Lung (tissue), 12 donors: ENCODE results near the gene PHRF1. TPM values are rescaled to one million over a fixed set of nuclear protein-coding genes. Genes with fewer than 3 reads are reported as not detected.
"Not testable (repeated sequence)": the region's sequence is repeated elsewhere in the genome, so short reads cannot be mapped to it uniquely, and the experiment has no call there.

Experiments
- ATAC-seq: fragments of 200-7000 bp; cut with Tn5 transposase; one replicate; pipeline ENCODE4 v1.9.1; 2020; ENCODE audit warnings: moderate number of reproducible peaks; ENCODE audit not compliant: insufficient read depth, low FRiP score
- DNase-seq, 3 donors: peaks; one replicate each; pipeline ENCODE4 v3.0.0-alpha.2; 2013 to 2017
- H3K27ac ChIP-seq, 2 donors: one replicate each; pipeline ENCODE4 v1.5.1; 2013; ENCODE audit warnings: mild to moderate bottlenecking in 2 of 2, moderate library complexity in 2 of 2, control low read depth in 1 of 2, inconsistent platforms in 1 of 2, low read depth in 1 of 2, low read length in 1 of 2
- H3K27me3 ChIP-seq, 3 donors: one replicate each; pipeline ENCODE4 v1.5.1; 2013; ENCODE audit warnings: low read length in 2 of 3; ENCODE audit not compliant: control insufficient read depth in 3 of 3, insufficient read depth in 3 of 3
- H3K36me3 ChIP-seq, 4 donors: one replicate each; pipeline ENCODE4 v1.5.1; 2013; ENCODE audit warnings: low read length in 4 of 4, mild to moderate bottlenecking in 1 of 4, moderate library complexity in 1 of 4; ENCODE audit not compliant: control insufficient read depth in 4 of 4, insufficient read depth in 4 of 4
- H3K4me1 ChIP-seq, 5 donors: one replicate each; pipeline ENCODE4 v1.5.1; 2013; ENCODE audit warnings: low read length in 5 of 5, mild to moderate bottlenecking in 2 of 5, moderate library complexity in 1 of 5; ENCODE audit not compliant: control insufficient read depth in 5 of 5, insufficient read depth in 5 of 5
- H3K4me3 ChIP-seq: one replicate; pipeline ENCODE4 v1.5.1; 2013; ENCODE audit warnings: mild to moderate bottlenecking, control low read depth, moderate library complexity
- H3K9ac ChIP-seq, 2 donors: one replicate each; pipeline ENCODE4 v1.5.1; 2013; ENCODE audit warnings: low read length in 2 of 2, control low read depth in 1 of 2; ENCODE audit not compliant: insufficient read depth in 1 of 2
- H3K9me3 ChIP-seq, 4 donors: one replicate each; pipeline ENCODE4 v1.5.1; 2013; ENCODE audit warnings: low read length in 3 of 4, mild to moderate bottlenecking in 1 of 4, moderate library complexity in 1 of 4; ENCODE audit not compliant: control insufficient read depth in 4 of 4, insufficient read depth in 3 of 4
- WGBS, 2 donors: extraction: QIAGEN DNeasy Blood & Tissue Kit; methylation state at CpG; one replicate each; pipeline ENCODE4 v1.1.7; 2013; 5-methylcytosine and 5-hydroxymethylcytosine counted together
- polyA plus RNA-seq, 2 donors: library from polyadenylated mRNA; stranded (reverse); fragments of 200-250 nt; gene quantifications; one replicate each; pipeline ENCODE4 v1.2.1, GENCODE V29; 2013
- total RNA-seq, 2 donors: library from RNA; depleted of rRNA in 1 of 2; stranded (reverse); fragments of >200 nt in 1 of 2; gene quantifications; one replicate each; pipeline ENCODE4 v1.2.1, GENCODE V29; 2014 to 2021
- TF ChIP-seq, protein P1 (sequence below): IDR thresholded peaks from 2 replicates; pipeline ENCODE4 v1.5.1; 2012; ENCODE audit warnings: mild to moderate bottlenecking; ENCODE audit errors: control extremely low read depth, extremely low read depth
- donor health status: control.
- donor health status: control.
- donor health status: Bipolar disorder and iron deficiency.
- donor health status: healthy.
- donor health status: DM: yes; HTN: yes; CAD: no.

The PHRF1 gene
- total and polyA plus RNA-seq, 4 donors: 16.3 to 39.3 (median 23.5) TPM

DNA sequence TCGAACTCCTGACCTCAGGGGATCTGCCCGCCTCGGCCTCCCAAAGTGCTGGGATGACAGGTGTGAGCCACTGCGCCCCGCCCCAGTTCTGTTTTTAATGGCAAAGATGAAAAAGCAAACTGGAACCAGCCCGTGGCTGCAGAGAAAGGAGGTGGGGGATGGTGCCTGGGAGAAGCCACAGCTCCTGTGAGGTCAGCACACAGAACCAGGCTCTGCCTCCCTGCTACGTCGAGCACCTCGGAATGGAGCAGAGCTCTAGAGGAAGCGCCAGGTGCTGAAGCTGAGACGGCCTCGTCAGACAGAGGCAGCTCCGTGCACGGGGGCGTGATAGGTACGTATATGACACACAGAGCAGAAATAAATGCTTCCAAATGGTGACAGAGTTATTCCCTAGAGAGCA, 69.3 kb downstream of the PHRF1 start:
- H3K27me3 ChIP-seq: peaks cover 0 to 1% (median 0%) of the 10 kb centered on the region in 3 donors
- H3K4me3 ChIP-seq: no peak overlapping the region
- H3K36me3 ChIP-seq: peaks cover 2 to 31% (median 5%) of the 10 kb centered on the region in 4 donors
- H3K4me1 ChIP-seq: peaks cover 0 to 2% (median 0%) of the 10 kb centered on the region in 5 donors
- no peak overlapping the region for H3K9ac ChIP-seq
- 82 to 87% methylated on average over 16 of the region's 16 CpGs for WGBS, 2 donors
- TF ChIP-seq, protein P1, sequence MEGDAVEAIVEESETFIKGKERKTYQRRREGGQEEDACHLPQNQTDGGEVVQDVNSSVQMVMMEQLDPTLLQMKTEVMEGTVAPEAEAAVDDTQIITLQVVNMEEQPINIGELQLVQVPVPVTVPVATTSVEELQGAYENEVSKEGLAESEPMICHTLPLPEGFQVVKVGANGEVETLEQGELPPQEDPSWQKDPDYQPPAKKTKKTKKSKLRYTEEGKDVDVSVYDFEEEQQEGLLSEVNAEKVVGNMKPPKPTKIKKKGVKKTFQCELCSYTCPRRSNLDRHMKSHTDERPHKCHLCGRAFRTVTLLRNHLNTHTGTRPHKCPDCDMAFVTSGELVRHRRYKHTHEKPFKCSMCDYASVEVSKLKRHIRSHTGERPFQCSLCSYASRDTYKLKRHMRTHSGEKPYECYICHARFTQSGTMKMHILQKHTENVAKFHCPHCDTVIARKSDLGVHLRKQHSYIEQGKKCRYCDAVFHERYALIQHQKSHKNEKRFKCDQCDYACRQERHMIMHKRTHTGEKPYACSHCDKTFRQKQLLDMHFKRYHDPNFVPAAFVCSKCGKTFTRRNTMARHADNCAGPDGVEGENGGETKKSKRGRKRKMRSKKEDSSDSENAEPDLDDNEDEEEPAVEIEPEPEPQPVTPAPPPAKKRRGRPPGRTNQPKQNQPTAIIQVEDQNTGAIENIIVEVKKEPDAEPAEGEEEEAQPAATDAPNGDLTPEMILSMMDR: no peak
- DNase-seq (no peak), ATAC-seq (no peak)
- peaks cover 0 to 2% (median 0%) of the 10 kb centered on the region in 4 donors for H3K9me3 ChIP-seq
- H3K27ac ChIP-seq: no peak overlapping the region

DNA sequence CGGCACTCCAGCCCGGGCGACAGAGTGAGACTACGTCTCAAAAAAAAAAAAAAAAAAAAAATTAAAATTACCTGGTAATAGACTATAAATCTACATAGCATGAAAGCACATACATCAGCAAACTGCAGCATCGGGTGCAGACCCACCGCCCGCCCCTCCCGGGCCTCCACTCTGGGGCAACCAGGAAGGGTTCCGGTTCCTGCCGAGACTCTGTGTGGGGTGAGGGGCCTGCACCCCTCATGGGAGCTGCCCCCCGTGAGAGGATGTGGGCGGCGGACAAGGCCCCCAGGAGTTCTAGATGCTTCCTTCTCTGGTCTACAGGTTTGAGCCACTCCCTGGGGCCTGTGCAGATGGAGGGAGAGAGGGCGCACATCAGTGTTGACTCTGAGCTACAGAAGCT, 69.9 kb downstream of the PHRF1 start:
- Histone ChIP-seq H3K4me3 (no peak overlapping the region), H3K27me3 (no peaks in the 10 kb centered on the region), H3K4me1 (no peaks in the 10 kb centered on the region), H3K27ac (no peak overlapping the region), H3K9ac (no peak overlapping the region), H3K36me3 (peaks cover 2 to 33% (median 5%) of the 10 kb centered on the region in 4 donors), H3K9me3 (peaks cover 0 to 2% (median 0%) of the 10 kb centered on the region in 4 donors)
- 72 to 91% methylated on average over 14 of the region's 14 CpGs for WGBS, 2 donors
- TF ChIP-seq, protein P1: no peak
- no peak for ATAC-seq
- DNase-seq: no peak

DNA sequence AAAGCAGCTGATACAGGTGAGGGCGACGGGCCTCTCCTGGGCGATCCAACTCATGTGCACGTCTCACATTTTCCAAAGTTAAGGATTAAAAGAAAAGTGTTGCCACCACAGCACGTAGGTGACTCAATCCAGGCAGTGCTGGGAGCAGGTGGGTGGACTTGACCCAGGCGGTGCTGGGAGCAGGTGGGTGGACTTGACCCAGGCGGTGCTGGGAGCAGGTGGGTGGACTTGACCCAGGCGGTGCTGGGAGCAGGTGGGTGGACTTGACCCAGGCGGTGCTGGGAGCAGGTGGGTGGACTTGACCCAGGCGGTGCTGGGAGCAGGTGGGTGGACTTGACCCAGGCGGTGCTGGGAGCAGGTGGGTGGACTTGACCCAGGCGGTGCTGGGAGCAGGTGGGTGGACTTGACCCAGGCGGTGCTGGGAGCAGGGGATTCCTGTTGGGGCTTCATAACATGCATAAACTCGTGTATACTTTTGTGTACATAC, 71.4 kb downstream of the PHRF1 start:
- ATAC-seq, H3K4me3 ChIP-seq, H3K27me3 ChIP-seq, H3K9me3 ChIP-seq, H3K27ac ChIP-seq, DNase-seq, H3K9ac ChIP-seq, H3K4me1 ChIP-seq: not testable (repeated sequence)
- H3K36me3 ChIP-seq: peaks cover 0 to 26% (median 1%) of the 10 kb centered on the region in 4 donors
- WGBS, 2 donors: 91 to 93% methylated on average over 9 to 10 of the region's 14 CpGs

DNA sequence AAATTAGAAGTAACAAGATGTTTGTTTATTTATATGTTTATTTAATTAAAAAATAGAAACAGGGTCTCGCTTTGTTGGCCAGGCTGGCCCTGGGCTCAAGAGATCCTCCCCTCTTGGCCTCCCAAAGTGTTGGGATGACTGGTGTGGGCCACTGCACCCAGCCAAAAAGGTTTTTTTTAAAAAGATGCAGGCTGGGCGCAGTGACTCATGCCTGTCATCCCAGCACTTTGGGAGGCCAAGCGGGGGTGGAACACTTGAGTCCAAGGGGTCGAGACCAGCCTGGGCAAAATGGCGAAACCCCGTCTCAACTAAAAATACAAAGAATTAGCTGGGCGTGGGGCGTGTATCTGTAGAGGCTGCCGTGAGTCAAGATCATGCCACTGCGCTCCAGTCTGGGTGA, 74.2 kb downstream of the PHRF1 start:
- Histone ChIP-seq H3K4me3 (no peak overlapping the region), H3K9me3 (peaks cover 0 to 4% (median 0%) of the 10 kb centered on the region in 4 donors), H3K4me1 (peaks cover 0 to 2% (median 0%) of the 10 kb centered on the region in 5 donors), H3K9ac (no peak overlapping the region), H3K36me3 (peaks cover 0 to 18% (median 1%) of the 10 kb centered on the region in 4 donors), H3K27me3 (no peaks in the 10 kb centered on the region), H3K27ac (no peak overlapping the region)
- no peak for ATAC-seq
- DNase-seq: no peak
- 96 to 97% methylated on average over 10 of the region's 10 CpGs for WGBS, 2 donors
- TF ChIP-seq, protein P1: no peak

DNA sequence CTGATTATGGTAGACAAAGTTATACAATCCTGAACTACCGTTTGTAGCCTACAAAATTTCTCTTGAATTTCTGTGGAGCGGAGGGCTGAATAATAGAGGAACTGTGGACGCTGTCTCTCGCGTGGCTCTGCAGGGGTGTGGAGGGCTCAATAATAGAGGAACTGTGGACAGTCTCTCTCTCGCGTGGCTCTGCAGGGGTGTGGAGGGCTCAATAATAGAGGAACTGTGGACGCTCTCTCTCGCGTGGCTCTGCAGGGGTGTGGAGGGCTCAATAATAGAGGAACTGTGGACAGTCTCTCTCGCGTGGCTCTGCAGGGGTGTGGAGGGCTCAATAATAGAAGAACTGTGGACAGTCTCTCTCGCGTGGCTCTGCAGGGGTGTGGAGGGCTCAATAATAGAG, 76.9 kb downstream of the PHRF1 start:
- WGBS, 2 donors: 68 to 77% methylated on average over 14 of the region's 14 CpGs

More for the DNA sequence above, 76.9 kb downstream of the PHRF1 start:
- DNase-seq, H3K4me3 ChIP-seq, H3K27ac ChIP-seq, H3K9me3 ChIP-seq, H3K27me3 ChIP-seq, H3K9ac ChIP-seq, H3K4me1 ChIP-seq, ATAC-seq: not testable (repeated sequence)
- H3K36me3 ChIP-seq: peaks cover 0 to 22% (median 1%) of the 10 kb centered on the region in 4 donors
